SU-DHL-6 (cell line): ENCODE results near the gene MRPL49.

Experiments used
- H2AFZ ChIP-seq: fragments of 200-600 bp; sonication (generic); 2 replicates; pipeline ENCODE4 v1.6.1; 2014; ENCODE audit warnings: low read depth, mild to moderate bottlenecking, moderate library complexity, mixed read lengths, antibody characterized with exemption, low read length; ENCODE audit not compliant: severe bottlenecking
- H3F3A ChIP-seq: fragments of 200-600 bp; shearing (Covaris generic); 2 replicates; pipeline ENCODE4 v1.6.0; 2016; ENCODE audit warnings: antibody characterized with exemption, mild to moderate bottlenecking; ENCODE audit not compliant: insufficient read depth
- H3K27ac ChIP-seq: fragments of 200-600 bp; sonication (generic); 2 replicates; pipeline ENCODE4 v1.5.1; 2016; ENCODE audit warnings: low read depth, mild to moderate bottlenecking, low read length, moderate library complexity, mixed read lengths
- H3K27me3 ChIP-seq: fragments of 200-600 bp; sonication (generic), shearing (Covaris generic); 2 replicates; pipeline ENCODE4 v1.6.0; 2014; ENCODE audit warnings: mild to moderate bottlenecking, low read length
- H3K36me3 ChIP-seq: fragments of 200-600 bp; sonication (generic); 2 replicates; pipeline ENCODE4 v1.6.1; 2014; ENCODE audit warnings: mild to moderate bottlenecking, low read length, mixed read lengths
- H3K4me2 ChIP-seq: fragments of 300-600, 200-600 bp; shearing (Covaris generic), sonication (generic); 2 replicates; pipeline ENCODE4 v1.6.0; 2014; ENCODE audit warnings: low read length, low read depth, mild to moderate bottlenecking; ENCODE audit not compliant: poor library complexity, severe bottlenecking
- H3K4me3 ChIP-seq: fragments of 200-600 bp; sonication (generic); 2 replicates; pipeline ENCODE4 v1.5.1; 2014; ENCODE audit warnings: antibody characterized with exemption, low read length, mild to moderate bottlenecking, mixed read lengths; ENCODE audit not compliant: insufficient read depth, poor library complexity, severe bottlenecking
- H3K79me2 ChIP-seq: fragments of 200-600 bp; sonication (generic); 2 replicates; pipeline ENCODE4 v1.6.1; 2014; ENCODE audit warnings: mild to moderate bottlenecking, low read length, moderate library complexity; ENCODE audit not compliant: insufficient read depth
- H3K9ac ChIP-seq: fragments of 200-600 bp; sonication (generic); 2 replicates; pipeline ENCODE4 v1.7.0; 2014; ENCODE audit warnings: mild to moderate bottlenecking, low read length
- H3K9me2 ChIP-seq: fragments of 200-600 bp; sonication (generic); replicated peaks from 2 replicates; pipeline ENCODE4 v1.6.1; 2014; ENCODE audit warnings: low read length; ENCODE audit not compliant: insufficient read depth
- H3K9me3 ChIP-seq: fragments of 200-600 bp; sonication (generic); 2 replicates; pipeline ENCODE4 v1.6.1; 2014; ENCODE audit warnings: low read length, mixed read lengths; ENCODE audit not compliant: insufficient read depth
- H4K20me1 ChIP-seq: fragments of 200-600 bp; sonication (generic); 2 replicates; pipeline ENCODE4 v1.6.1; 2014; ENCODE audit warnings: low read depth, mild to moderate bottlenecking, antibody characterized with exemption, low read length, moderate library complexity, mixed read lengths
- EZH2phosphoT487 ChIP-seq: fragments of 200-600 bp; sonication (generic), shearing (Covaris generic); conservative IDR thresholded peaks from 2 replicates; pipeline ENCODE4 v1.6.1; 2018; ENCODE audit warnings: mild to moderate bottlenecking, antibody characterized with exemption, low read length, moderate library complexity, mixed read lengths
- TF ChIP-seq, protein P1 (sequence below): fragments of 200-600 bp; sonication (generic); IDR thresholded peaks from one replicate; pipeline ENCODE4 v1.5.1; 2017; ENCODE audit warnings: antibody characterized with exemption, mild to moderate bottlenecking, low read length, moderate library complexity; ENCODE audit not compliant: insufficient read depth, poor library complexity, severe bottlenecking

MRPL49 gene

DNA sequence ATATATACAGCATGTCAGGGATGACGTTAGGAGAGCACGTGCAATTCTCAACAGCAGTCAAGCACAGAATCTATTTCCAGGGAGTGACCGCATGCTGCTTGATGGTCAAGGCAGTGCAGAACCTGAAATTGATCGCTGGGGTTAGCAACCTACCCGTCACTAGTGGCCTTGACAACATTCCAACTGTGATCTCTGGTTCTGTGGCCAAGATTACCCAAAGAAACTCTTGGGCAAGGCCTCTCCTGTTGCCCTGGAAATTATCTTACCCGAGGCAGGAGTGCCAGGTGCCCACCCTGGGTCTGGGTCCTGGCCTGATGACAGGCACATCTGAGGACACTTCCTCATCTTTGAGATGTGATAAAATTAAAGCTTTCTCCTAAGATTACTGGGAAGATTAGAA, 8.3 kb upstream of the MRPL49 start:
- Histone ChIP-seq H4K20me1 (no peaks in the 10 kb centered on the region), H3K27me3 (no peaks in the 10 kb centered on the region), H3K4me2 (peak overlapping the region; percentile 94), H2AFZ (no peak overlapping the region), H3K79me2 (peaks cover 5% of the 10 kb centered on the region), H3K4me3 (no peak overlapping the region), H3F3A (peaks cover 27% of the 10 kb centered on the region), H3K9me2 (no peaks in the 10 kb centered on the region), H3K36me3 (no peaks in the 10 kb centered on the region), H3K9me3 (no peaks in the 10 kb centered on the region), H3K9ac (peak overlapping the region; percentile 91), H3K27ac (peak overlapping the region; percentile 88)
- no peak for TF ChIP-seq EZH2phosphoT487
- TF ChIP-seq, protein P1, sequence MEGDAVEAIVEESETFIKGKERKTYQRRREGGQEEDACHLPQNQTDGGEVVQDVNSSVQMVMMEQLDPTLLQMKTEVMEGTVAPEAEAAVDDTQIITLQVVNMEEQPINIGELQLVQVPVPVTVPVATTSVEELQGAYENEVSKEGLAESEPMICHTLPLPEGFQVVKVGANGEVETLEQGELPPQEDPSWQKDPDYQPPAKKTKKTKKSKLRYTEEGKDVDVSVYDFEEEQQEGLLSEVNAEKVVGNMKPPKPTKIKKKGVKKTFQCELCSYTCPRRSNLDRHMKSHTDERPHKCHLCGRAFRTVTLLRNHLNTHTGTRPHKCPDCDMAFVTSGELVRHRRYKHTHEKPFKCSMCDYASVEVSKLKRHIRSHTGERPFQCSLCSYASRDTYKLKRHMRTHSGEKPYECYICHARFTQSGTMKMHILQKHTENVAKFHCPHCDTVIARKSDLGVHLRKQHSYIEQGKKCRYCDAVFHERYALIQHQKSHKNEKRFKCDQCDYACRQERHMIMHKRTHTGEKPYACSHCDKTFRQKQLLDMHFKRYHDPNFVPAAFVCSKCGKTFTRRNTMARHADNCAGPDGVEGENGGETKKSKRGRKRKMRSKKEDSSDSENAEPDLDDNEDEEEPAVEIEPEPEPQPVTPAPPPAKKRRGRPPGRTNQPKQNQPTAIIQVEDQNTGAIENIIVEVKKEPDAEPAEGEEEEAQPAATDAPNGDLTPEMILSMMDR: no peak

DNA sequence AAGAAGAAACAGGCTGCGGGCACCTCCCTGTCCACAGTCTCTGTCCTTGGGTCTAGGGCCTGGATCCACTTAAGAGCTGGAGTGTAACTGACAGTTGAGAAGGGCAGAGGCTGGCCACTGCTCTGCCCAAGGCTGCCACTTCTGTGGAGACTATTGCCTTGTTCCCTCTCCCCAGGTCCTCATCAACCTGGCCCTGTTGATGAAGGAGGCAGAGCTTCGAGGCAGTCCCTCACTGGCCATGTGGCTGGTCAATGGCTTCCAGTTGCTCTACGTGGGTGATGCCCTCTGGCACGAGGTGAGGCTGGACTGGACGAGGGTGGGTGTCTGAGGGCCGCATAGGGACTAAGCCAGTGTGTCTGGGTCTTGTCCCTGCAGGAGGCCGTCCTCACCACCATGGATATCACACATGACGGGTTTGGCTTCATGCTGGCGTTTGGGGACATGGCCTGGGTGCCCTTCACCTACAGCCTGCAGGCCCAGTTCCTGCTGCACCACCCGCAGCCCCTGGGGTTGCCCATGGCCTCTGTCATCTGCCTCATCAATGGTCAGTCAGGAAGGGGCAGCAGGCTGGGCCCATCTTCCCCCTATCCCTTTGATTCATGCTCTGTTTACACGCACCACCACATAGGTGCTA, 7.5 kb upstream of the MRPL49 start:
- Histone ChIP-seq H3K79me2 (peaks cover 5% of the 10 kb centered on the region), H3K36me3 (peaks cover 1% of the 10 kb centered on the region; the same call in 1 of the 2 replicates), H3K9me2 (no peaks in the 10 kb centered on the region), H3K27ac (peak overlapping the region; percentile 88; the same call in 1 of the 2 replicates), H3K9ac (no peak overlapping the region), H4K20me1 (no peaks in the 10 kb centered on the region), H3K27me3 (no peaks in the 10 kb centered on the region), H3F3A (peaks cover 34% of the 10 kb centered on the region), H3K9me3 (no peaks in the 10 kb centered on the region), H2AFZ (no peak overlapping the region), H3K4me2 (no peak overlapping the region), H3K4me3 (no peak overlapping the region)
- TF ChIP-seq, protein P1: no peak
- no peak for TF ChIP-seq EZH2phosphoT487

DNA sequence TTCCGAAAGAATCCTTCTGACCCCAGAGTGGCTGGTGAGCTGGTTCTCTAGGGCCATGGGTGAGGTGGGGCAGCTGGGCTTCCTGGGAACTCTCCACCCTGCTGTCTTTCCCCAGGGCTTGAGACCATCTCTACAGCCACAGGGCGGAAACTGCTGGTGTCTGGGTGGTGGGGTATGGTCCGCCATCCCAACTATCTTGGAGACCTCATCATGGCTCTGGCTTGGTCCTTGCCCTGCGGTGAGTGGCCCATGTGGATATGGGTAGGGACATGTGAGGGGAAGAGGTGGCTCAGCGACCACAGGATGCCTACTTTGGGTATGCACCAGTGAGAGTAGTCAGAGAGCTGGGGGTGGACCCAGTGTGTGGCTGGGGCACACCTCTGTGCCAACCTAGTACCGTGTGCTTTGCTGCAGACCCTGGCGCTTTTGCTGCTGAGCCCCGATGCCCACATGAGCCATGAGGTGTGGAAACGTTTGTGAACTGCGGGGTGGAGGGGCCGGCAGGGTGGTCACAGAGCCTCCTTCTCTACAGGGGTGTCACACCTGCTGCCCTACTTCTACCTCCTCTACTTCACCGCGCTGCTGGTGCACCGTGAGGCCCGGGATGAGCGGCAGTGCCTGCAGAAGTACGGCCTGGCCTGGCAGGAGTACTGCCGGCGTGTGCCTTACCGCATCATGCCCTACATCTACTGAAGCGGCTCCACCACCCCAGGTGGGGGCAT, 6.6 kb upstream of the MRPL49 start:
- Histone ChIP-seq H3K27ac (no peak overlapping the region), H3K9me3 (no peaks in the 10 kb centered on the region), H3K27me3 (no peaks in the 10 kb centered on the region), H3K36me3 (peaks cover 6% of the 10 kb centered on the region; the same call in 1 of the 2 replicates), H3F3A (peaks cover 43% of the 10 kb centered on the region), H4K20me1 (no peaks in the 10 kb centered on the region), H3K4me2 (peak overlapping the region; percentile 83), H3K9me2 (no peaks in the 10 kb centered on the region), H3K9ac (no peak overlapping the region), H2AFZ (no peak overlapping the region), H3K79me2 (peaks cover 9% of the 10 kb centered on the region), H3K4me3 (no peak overlapping the region)
- TF ChIP-seq EZH2phosphoT487: no peak
- TF ChIP-seq, protein P1: no peak
